Thyroid gland (tissue), 4 donors: ENCODE data around the gene EFNA5.

Experiments
- CTCF ChIP-seq, 6 experiments: fragments of 200-600 bp in 3 of 6; fragments of 450-650 bp in 3 of 6; sonication (generic) in 3 of 6; IDR thresholded peaks; one replicate each; pipeline ENCODE4 v1.5.1; 2016 to 2019; ENCODE audit warnings: antibody characterized with exemption in 6 of 6, mild to moderate bottlenecking in 2 of 6, inconsistent platforms in 1 of 6, moderate library complexity in 1 of 6
- POLR2A ChIP-seq, 2 donors: fragments of 450-650 bp; IDR thresholded peaks; one replicate each; pipeline ENCODE4 v1.6.1; 2017; ENCODE audit warnings: antibody characterized with exemption in 2 of 2, mild to moderate bottlenecking in 2 of 2, moderate library complexity in 1 of 2

- no peak for TF ChIP-seq CTCF (IDR thresholded peaks at IDR 0.05)
- TF ChIP-seq POLR2A (IDR thresholded peaks at IDR 0.05), result no peak
Measured at GRCh38 chr5:107456281-107456715, 214.4 kb downstream of the EFNA5 start.
